AG09319 (cell line): ENCODE measurements around the gene CASS4.
A peak's percentile ranks its signal among the peaks of the same experiment; 100 is the strongest.
"Not testable (repeated sequence)": the region's sequence is repeated elsewhere in the genome, so short reads cannot be mapped to it uniquely, and the experiment has no call there.

Source experiments
- DNase-seq: peaks from one replicate; pipeline ENCODE4 v3.0.0-alpha.2; 2010; ENCODE audit warnings: low read depth; ENCODE audit errors: extremely low read depth
- TF ChIP-seq, protein P1 (sequence below): IDR thresholded peaks from 2 replicates; pipeline ENCODE4 v1.5.1; 2011; ENCODE audit warnings: low read depth, mild to moderate bottlenecking, inconsistent platforms, low read length, moderate library complexity

The CASS4 gene

DNA sequence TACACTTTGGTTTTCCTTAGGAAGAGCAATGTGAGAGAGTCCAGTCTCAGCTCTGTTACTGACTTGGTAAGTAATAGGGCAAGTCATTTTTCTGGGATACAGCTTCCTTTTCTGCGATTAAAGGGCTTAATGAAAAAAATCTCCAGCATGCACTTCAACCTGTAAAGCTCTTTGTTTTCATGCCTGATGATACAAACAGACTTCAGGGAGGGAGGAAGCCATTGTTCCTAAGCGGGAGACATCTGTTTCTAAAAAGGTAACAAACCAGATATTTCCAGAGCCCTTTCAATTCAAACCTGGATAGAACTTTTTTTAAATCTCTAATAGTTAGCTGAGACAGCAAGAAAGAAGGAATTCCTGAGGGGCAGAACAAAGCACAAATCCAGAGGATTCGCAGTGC, 5.2 kb upstream of the CASS4 start:
- DNase-seq = no peak
- TF ChIP-seq, protein P1, sequence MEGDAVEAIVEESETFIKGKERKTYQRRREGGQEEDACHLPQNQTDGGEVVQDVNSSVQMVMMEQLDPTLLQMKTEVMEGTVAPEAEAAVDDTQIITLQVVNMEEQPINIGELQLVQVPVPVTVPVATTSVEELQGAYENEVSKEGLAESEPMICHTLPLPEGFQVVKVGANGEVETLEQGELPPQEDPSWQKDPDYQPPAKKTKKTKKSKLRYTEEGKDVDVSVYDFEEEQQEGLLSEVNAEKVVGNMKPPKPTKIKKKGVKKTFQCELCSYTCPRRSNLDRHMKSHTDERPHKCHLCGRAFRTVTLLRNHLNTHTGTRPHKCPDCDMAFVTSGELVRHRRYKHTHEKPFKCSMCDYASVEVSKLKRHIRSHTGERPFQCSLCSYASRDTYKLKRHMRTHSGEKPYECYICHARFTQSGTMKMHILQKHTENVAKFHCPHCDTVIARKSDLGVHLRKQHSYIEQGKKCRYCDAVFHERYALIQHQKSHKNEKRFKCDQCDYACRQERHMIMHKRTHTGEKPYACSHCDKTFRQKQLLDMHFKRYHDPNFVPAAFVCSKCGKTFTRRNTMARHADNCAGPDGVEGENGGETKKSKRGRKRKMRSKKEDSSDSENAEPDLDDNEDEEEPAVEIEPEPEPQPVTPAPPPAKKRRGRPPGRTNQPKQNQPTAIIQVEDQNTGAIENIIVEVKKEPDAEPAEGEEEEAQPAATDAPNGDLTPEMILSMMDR = no peak

DNA sequence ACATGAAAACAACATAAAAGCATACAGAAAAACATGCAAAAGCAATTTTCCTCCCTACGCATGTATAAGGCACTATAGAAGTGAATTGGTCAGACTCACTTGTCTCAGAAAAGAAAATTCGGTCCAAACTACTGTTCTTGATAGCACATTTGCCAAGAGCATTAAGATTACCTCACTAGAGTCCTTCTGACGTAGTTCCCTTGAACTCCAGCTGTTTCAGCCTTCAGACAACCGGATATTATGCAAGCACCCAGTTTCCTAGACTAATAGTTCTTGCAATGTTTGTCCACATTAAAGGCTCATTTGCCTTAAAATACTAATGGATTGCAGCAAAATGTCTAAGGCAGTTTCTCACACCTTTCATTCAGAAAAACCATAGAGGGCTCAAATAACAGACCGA, 2.5 kb upstream of the CASS4 start:
- TF ChIP-seq, protein P1 = no peak
- no peak for DNase-seq

DNA sequence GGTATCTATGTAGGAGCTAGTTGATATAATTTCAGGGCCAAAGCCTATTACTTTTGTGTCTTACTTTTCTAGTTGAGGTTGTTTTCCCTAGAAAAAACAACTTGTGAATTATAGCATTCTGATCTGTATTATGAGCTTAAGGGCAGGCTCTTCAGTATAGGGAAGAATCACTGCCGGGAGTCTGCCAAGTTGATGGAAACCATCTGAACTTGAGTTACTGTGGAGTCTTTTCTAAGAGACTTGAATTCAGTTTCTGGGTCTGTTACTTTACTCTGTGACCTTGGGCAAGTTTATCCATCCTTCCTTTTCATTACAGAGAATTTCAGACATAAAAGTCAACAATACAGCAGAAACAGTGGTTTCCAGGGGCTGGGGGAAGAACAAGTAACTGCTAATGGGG, 2.1 kb upstream of the CASS4 start:
- TF ChIP-seq, protein P1 = no peak
- no peak for DNase-seq

DNA sequence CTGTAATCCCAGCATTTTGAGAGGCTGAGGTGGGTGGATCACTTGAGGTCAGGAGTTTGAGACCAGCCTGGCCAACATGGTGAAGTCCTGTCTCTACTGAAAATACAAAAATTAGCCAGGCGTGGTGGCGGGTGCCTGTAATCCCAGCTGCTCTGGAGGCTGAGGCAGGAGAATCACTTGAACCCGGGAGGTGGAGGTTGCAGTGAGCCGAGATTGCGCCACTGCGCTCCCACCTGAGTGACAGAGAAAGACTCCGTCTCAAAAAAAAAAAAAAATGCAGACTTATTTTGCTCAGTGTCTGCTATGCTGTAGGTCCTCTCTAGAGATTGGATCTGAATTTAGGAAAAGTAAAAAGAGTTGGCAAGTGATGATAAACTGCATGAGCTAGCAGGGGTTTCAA, 773 bp upstream of the CASS4 start:
- not testable (repeated sequence) for DNase-seq

DNA sequence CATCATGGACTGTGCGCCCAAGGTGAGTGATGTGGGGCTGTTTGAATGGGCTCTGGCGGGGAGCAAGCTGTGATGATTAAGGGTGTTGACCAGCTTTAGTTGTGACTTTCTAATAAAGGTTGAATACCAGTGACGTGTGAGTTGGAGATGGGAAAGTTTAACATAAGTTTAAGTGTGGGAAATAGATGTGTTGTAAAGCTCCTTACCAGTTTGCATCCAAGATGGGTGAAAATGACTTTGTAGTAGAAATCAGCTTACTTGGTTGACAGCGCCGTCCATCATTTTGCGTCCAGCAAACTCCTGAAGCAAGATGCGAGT, 372 bp downstream of the CASS4 start:
- TF ChIP-seq, protein P1 = no peak
- DNase-seq = no peak

DNA sequence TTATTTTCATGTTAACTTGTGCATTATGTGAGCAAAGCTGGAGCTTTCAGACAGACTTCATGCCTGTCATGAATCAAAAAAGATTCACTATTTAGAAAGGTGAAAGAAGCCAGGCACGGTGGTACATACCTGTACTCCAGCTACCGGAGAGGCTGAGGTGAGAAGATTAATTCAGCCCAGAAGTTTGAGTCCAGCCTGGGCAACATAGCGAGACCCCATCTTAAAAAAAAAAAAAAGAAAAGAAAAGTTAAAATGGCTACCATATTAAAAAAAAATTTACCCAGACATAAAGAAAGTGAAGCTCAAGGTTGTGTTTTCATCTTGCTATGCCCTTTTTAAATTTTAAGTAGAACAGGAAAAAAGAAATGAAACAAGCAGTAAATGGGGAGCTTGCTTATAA, 889 bp downstream of the CASS4 start:
- TF ChIP-seq, protein P1 = no peak
- no peak for DNase-seq

DNA sequence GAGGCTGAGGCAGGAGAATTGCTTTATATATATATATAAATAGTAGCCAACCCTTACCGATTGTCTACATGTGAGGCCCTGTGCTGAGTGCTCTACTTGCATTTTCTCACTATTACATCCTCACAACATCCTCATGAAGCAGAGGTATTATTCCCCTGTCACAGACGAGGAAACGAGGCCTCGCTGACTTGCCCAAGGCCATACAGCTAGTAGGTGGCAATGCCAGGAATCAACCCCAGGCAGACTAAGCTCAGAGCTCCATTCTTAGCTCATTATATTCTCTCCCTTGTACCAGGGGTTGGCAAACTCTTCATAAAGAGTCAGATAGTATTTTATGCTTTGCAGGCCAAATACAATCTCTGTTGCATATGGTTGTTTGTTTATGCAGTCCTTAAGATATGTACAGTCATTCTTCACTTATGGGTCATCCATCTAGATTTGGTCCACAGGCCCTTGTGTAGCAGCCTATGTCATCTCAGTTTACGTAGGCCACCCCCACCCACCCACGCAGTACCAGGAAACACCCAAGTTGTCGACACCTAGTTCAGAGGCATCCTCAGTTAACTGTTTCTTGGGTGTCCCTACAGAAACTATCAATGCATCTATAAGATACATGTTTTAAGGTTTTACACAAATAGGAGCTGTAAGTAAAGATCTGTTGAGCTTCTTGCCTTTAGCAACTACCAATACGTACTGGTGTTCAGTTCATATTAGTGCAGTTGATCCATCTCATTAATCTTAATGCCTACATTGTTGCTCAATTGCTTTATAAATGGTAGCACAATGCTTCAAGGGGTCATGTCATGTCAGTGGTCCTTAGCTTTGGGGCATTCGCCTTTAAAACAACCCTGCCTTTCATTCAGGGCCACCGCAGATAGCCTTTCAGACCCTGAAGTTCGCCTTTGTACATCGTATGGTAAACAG, 3.0 kb downstream of the CASS4 start:
- TF ChIP-seq, protein P1 = no peak
- peak; percentile 38 for DNase-seq

DNA sequence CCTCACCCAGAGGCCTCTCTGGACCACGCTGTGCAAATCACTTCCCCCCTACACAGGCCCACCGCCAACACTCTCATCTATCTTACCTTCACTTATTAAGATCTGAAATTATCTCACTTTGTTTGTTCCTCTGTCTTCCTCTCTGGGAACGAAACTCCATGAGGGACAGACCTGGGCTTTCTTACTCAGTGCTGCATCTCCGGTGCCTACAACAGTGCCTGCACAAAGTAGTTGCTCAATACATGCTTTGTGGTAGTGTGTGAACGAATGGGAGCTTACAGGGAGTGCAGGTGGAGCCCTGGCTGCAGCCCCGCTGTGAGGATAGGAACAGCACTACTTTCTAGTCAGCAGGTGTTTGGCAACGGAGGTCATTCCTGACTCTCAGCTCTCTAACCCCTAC, 5.3 kb downstream of the CASS4 start:
- TF ChIP-seq, protein P1 = no peak
- no peak for DNase-seq
